GM18909 (cell line): ENCODE measurements around the gene TMEM119.
"Not testable (repeated sequence)": the region's sequence is repeated elsewhere in the genome, so short reads cannot be mapped to it uniquely, and the experiment has no call there.

Source experiments
- ATAC-seq: cut with Tn5 transposase; IDR thresholded peaks from one replicate; pipeline ENCODE4 v1.9.1; 2021; ENCODE audit warnings: mild to moderate bottlenecking; ENCODE audit not compliant: unreplicated experiment, poor library complexity

The TMEM119 gene

GRCh38 chr12:108635201-108635996 is 37.5 kb upstream of the TMEM119 start:
- ATAC-seq, result peak; percentile 52

GRCh38 chr12:108634341-108634751 is 36.5 kb upstream of the TMEM119 start:
- ATAC-seq, result no peak

- peak; percentile 61 for ATAC-seq
These were observed 35.8 kb upstream of the TMEM119 start, which contains the start of gene SELPLG for GRCh38 chr12:108633534-108634248. SELPLG (minus strand) TSS chr12:108633894; CDS start chr12:108624307, 9,587 bp downstream.

GRCh38 chr12:108633081-108633533 is 35.2 kb upstream of the TMEM119 start:
- ATAC-seq, result no peak

- not testable (repeated sequence) for ATAC-seq
These were observed 33.4 kb upstream of the TMEM119 start for GRCh38 chr12:108631261-108631660.

- no peak for ATAC-seq
These were observed 32.8 kb upstream of the TMEM119 start for GRCh38 chr12:108630481-108631207.

- no peak for ATAC-seq
These were observed 32.1 kb upstream of the TMEM119 start for GRCh38 chr12:108629824-108630476.

GRCh38 chr12:108629151-108629550 is 31.3 kb upstream of the TMEM119 start:
- no peak for ATAC-seq

- no peak for ATAC-seq
These were observed 29.4 kb upstream of the TMEM119 start for GRCh38 chr12:108627134-108627920.

- ATAC-seq, result no peak
These were observed 27.3 kb upstream of the TMEM119 start for GRCh38 chr12:108625228-108625627.

GRCh38 chr12:108623577-108623976 is 25.7 kb upstream of the TMEM119 start:
- ATAC-seq, result no peak

- ATAC-seq, result no peak
These were observed 25.1 kb upstream of the TMEM119 start for GRCh38 chr12:108622921-108623514.

- no peak for ATAC-seq
These were observed 24.5 kb upstream of the TMEM119 start for GRCh38 chr12:108622421-108622820.

GRCh38 chr12:108621161-108621560 is 23.3 kb upstream of the TMEM119 start:
- ATAC-seq, result no peak

- no peak for ATAC-seq
These were observed 22.5 kb upstream of the TMEM119 start for GRCh38 chr12:108620236-108620879.

GRCh38 chr12:108619369-108620160 is 21.7 kb upstream of the TMEM119 start:
- no peak for ATAC-seq

GRCh38 chr12:108618953-108619274 is 21.0 kb upstream of the TMEM119 start:
- ATAC-seq, result not testable (repeated sequence)
